Thymus (tissue), 11 donors: ENCODE measurements around the gene SLC22A6. TPM values are rescaled to one million over a fixed set of nuclear protein-coding genes. Genes with fewer than 3 reads are reported as not detected.

Experiments
- DNase-seq, 9 donors: peaks; one replicate each; pipeline ENCODE4 v3.0.0-alpha.2; 2013; ENCODE audit warnings: low spot score in 9 of 9, low read depth in 6 of 9, missing footprints in 1 of 9
- H3K27ac ChIP-seq, 2 donors: one replicate each; pipeline ENCODE4 v1.5.1; 2013; ENCODE audit warnings: control low read depth in 1 of 2, low read depth in 1 of 2, low read length in 1 of 2, mild to moderate bottlenecking in 1 of 2, moderate library complexity in 1 of 2
- H3K27me3 ChIP-seq, 2 donors: one replicate each; pipeline ENCODE4 v1.5.1; 2013; ENCODE audit warnings: low read length in 1 of 2; ENCODE audit not compliant: control insufficient read depth in 2 of 2, insufficient read depth in 1 of 2
- H3K36me3 ChIP-seq, 2 donors: one replicate each; pipeline ENCODE4 v1.5.1; 2013; ENCODE audit warnings: low read length in 1 of 2, mild to moderate bottlenecking in 1 of 2, moderate library complexity in 1 of 2; ENCODE audit not compliant: control insufficient read depth in 2 of 2, insufficient read depth in 2 of 2
- H3K4me1 ChIP-seq, 2 donors: one replicate each; pipeline ENCODE4 v1.5.1; 2013; ENCODE audit warnings: low read length in 2 of 2; ENCODE audit not compliant: control insufficient read depth in 2 of 2, insufficient read depth in 2 of 2
- H3K4me3 ChIP-seq, 2 donors: one replicate each; pipeline ENCODE4 v1.5.1; 2013; ENCODE audit warnings: low read length in 2 of 2, control low read depth in 1 of 2, mild to moderate bottlenecking in 1 of 2
- H3K9me3 ChIP-seq, 2 donors: one replicate each; pipeline ENCODE4 v1.5.1; 2013; ENCODE audit warnings: low read length in 1 of 2, mild to moderate bottlenecking in 1 of 2; ENCODE audit not compliant: control insufficient read depth in 2 of 2, insufficient read depth in 1 of 2
- WGBS: extraction: QIAGEN DNeasy Blood & Tissue Kit; methylation state at CpG from one replicate; pipeline ENCODE4 v1.1.7; 2013; 5-methylcytosine and 5-hydroxymethylcytosine counted together
- polyA plus RNA-seq: library from polyadenylated mRNA; stranded (reverse); fragments of 200-250 nt; gene quantifications from one replicate; pipeline ENCODE4 v1.2.3, GENCODE V29; 2013
- total RNA-seq: library from RNA; stranded (reverse); fragments of 120-200 nt; gene quantifications from one replicate; pipeline ENCODE4 v1.2.4, GENCODE V29; 2013
- donor health status: healthy.

SLC22A6 gene
- total and polyA plus RNA-seq, 2 donors, result not detected

DNA sequence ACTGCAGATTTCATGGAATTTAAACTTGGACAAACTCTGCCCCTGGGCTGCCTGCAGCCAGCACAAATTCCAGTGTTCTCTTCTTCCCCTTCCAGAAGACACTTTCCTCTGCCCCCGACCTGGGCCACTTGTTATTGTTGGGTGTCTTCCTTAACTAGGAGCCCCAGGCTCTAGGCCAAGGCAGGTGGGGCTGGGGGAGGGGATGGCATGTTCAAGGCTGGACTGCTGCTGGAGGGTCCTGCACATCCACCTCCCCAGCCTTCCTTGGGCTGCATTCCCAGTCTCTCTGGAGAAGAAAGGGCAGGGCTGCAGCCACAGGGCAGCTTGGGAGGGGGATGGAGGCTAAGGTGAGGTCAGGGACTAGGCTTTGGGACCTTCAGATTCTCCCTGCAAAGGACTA lies 11.5 kb upstream of the SLC22A6 start:
- no peak overlapping the region for H3K4me3 ChIP-seq
- WGBS, result 65% methylated on average over 1 of the region's 1 CpG
- H3K36me3 ChIP-seq, result no peaks in the 10 kb centered on the region
- DNase-seq, result no peak
- H3K4me1 ChIP-seq, result no peaks in the 10 kb centered on the region
- no peak overlapping the region for H3K27ac ChIP-seq
- no peaks in the 10 kb centered on the region for H3K9me3 ChIP-seq
- H3K27me3 ChIP-seq, result no peaks in the 10 kb centered on the region

GRCh38 chr11:62994775-62995174 lies 10.0 kb upstream of the SLC22A6 start:
- no peaks in the 10 kb centered on the region for H3K4me1 ChIP-seq
- H3K36me3 ChIP-seq, result no peaks in the 10 kb centered on the region
- no peaks in the 10 kb centered on the region for H3K27me3 ChIP-seq
- H3K9me3 ChIP-seq, result no peaks in the 10 kb centered on the region
- H3K27ac ChIP-seq, result no peak overlapping the region
- DNase-seq, result no peak
- H3K4me3 ChIP-seq, result no peak overlapping the region
- WGBS, result 85% methylated on average over 4 of the region's 4 CpGs

DNA sequence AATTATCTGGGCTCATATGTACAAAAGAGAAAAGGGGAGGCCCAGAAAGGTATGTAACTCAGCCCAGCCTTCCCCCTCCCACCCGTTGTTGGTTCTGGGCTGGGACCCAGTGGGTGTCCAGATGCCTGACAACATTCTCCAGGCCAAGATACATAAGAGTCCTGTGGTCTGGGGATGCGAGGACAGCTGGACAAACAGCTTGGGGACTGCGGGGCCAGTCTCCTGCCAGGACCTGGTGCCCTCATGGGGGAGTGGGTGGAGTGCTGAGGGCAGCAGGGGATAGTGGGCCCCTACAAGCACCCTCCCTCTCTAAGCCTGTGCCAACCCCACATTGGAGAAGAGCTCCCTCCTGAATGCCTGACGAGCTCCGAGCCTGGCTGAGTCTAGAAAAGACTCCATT lies 3.5 kb upstream of the SLC22A6 start:
- peaks cover 2 to 4% of the 10 kb centered on the region in 2 donors for H3K27me3 ChIP-seq
- H3K9me3 ChIP-seq, result no peaks in the 10 kb centered on the region
- H3K27ac ChIP-seq, result no peak overlapping the region
- 84% methylated on average over 5 of the region's 5 CpGs for WGBS
- no peaks in the 10 kb centered on the region for H3K36me3 ChIP-seq
- H3K4me3 ChIP-seq, result no peak overlapping the region
- H3K4me1 ChIP-seq, result no peaks in the 10 kb centered on the region
- no peak for DNase-seq

- no peak for DNase-seq
- H3K4me3 ChIP-seq, result no peak overlapping the region
- no peak overlapping the region for H3K27ac ChIP-seq
- H3K9me3 ChIP-seq, result no peaks in the 10 kb centered on the region
- H3K27me3 ChIP-seq, result peaks cover 2 to 4% of the 10 kb centered on the region in 2 donors
- H3K36me3 ChIP-seq, result no peaks in the 10 kb centered on the region
- 93% methylated on average over 3 of the region's 3 CpGs for WGBS
- no peaks in the 10 kb centered on the region for H3K4me1 ChIP-seq
Observed at GRCh38 chr11:62985041-62985750, 429 bp upstream of the SLC22A6 start.

DNA sequence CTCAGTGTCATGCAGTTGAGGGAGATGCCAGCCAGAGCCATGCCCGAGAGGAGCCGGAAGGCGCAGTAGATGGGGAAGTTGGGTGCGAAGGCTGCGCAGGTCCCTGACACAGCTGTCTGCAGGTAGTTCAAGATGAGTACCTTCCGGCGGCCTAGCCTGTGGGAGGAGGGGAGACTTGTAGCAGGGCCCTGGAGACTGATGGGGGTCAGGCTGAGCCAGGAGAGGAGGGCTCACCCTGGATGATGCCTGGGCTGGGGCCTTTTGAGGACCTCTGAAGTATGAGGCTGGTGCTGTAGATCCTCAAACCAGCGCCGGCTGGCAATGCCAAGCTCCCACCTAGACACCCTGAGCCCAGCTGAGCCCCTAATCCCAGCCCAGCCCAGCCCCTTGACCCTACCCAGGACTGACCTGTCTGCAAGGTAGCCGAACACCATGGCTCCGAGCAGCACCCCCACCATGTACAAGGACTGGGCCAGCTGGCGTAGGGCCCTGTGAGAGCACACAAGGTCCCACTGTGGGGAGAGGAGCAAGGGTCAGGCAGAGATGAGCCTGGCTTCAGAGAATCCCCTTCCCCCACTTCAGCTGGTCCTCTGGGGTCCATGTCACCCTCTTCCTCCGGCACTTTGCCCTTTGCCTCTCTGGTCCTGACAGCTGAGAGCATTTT lies 1.1 kb downstream of the SLC22A6 start:
- Histone ChIP-seq H3K27ac (no peak overlapping the region), H3K36me3 (no peaks in the 10 kb centered on the region), H3K27me3 (peaks cover 2 to 4% of the 10 kb centered on the region in 2 donors), H3K9me3 (no peaks in the 10 kb centered on the region), H3K4me3 (no peak overlapping the region), H3K4me1 (no peaks in the 10 kb centered on the region)
- 94% methylated on average over 13 of the region's 13 CpGs for whole genome bisulfite sequencing
- no peak for DNase-seq

DNA sequence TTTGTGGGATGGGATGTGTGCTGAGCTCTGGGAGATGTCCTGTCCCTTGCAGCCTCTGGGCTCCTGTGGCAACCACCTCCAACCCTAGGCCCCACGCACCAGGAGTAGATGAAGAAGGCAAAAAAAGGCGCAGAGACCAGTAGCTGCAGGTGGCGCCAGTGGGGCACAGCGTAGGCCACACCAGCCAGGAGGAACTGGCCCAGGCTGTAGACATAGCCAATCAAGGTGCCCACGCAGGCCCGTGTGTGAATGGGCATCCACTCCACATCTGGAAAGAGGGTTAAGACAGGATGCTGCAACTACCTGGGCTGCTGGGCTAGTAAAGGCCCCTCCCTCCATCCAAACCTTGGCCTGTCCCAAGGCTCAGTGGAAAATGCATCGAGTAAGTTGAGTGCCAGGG lies 3.0 kb downstream of the SLC22A6 start:
- Histone ChIP-seq H3K4me3 (no peak overlapping the region), H3K27ac (no peak overlapping the region), H3K27me3 (peaks cover 0 to 9% of the 10 kb centered on the region in 2 donors), H3K4me1 (no peaks in the 10 kb centered on the region), H3K9me3 (no peaks in the 10 kb centered on the region), H3K36me3 (no peaks in the 10 kb centered on the region)
- 89% methylated on average over 7 of the region's 7 CpGs for WGBS
- DNase-seq, result no peak

DNA sequence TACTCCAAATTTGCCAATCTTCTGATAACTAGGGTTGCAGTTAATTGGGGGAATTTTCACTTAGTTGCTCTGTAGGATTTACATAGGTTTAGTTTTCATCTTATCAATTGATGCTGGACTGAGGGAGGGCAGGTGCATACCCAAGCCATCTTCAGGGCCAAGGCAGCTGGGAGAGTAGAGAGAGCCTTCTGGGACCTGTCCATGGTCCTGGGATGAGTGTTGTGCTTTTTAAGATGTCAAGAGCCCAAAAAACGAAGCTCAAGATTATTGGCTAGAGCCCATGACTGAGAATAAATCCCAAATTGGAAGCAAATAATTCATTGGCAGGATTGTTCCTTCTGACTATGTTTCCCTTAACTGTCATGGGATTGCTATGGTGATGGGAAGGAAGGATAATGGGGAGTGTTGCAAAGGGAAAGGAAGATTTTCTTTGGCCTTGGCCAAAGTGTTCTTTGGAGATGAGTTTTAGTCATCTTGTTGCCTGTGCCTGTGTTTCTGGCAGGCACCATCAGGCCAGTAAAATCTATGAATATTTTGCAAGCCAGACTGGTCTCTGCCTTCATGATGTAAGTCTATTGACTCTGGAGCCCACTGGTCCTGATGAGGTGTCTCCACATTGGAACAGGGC lies 4.5 kb downstream of the SLC22A6 start:
- no peak overlapping the region for H3K4me3 ChIP-seq
- H3K9me3 ChIP-seq, result no peaks in the 10 kb centered on the region
- H3K4me1 ChIP-seq, result no peaks in the 10 kb centered on the region
- H3K36me3 ChIP-seq, result no peaks in the 10 kb centered on the region
- no peak for DNase-seq
- 74% methylated on average over 1 of the region's 1 CpG for WGBS
- H3K27ac ChIP-seq, result no peak overlapping the region
- peaks cover 0 to 10% of the 10 kb centered on the region in 2 donors for H3K27me3 ChIP-seq

DNA sequence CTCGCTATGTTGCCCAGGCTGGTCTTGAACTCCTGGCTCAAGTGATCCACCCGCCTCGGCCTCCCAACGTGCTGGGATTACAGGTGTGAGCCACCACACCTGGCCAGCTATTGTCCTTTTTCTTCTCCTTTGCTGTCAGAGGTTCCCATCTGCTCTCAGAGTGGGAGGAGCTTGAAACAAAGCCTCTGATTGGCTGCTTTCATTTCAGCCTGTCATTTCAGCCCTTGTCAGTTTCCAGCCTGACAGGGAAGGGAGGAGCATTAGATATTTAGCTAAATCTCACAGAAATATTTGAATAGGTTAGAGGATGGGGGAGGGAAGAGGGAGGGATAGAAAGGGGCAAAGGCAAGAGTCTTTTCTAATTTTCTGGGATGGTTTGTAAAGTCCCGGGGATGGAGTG lies 8.7 kb downstream of the SLC22A6 start:
- DNase-seq, result no peak
- H3K9me3 ChIP-seq, result no peaks in the 10 kb centered on the region
- no peaks in the 10 kb centered on the region for H3K4me1 ChIP-seq
- H3K27me3 ChIP-seq, result peaks cover 0 to 14% of the 10 kb centered on the region in 2 donors
- WGBS, result 92% methylated on average over 5 of the region's 5 CpGs
- no peak overlapping the region for H3K4me3 ChIP-seq
- no peaks in the 10 kb centered on the region for H3K36me3 ChIP-seq
- H3K27ac ChIP-seq, result no peak overlapping the region

- H3K36me3 ChIP-seq, result no peaks in the 10 kb centered on the region
- H3K4me1 ChIP-seq, result no peaks in the 10 kb centered on the region
- 39% methylated on average over 9 of the region's 9 CpGs for WGBS
- no peaks in the 10 kb centered on the region for H3K9me3 ChIP-seq
- peaks cover 0 to 14% of the 10 kb centered on the region in 2 donors for H3K27me3 ChIP-seq
- no peak overlapping the region for H3K4me3 ChIP-seq
- peak in 1 of 9 donors; percentile 5 for DNase-seq
- no peak overlapping the region for H3K27ac ChIP-seq
Observed at GRCh38 chr11:62974848-62975522, 9.8 kb downstream of the SLC22A6 start.
